Retinal pigment epithelial cell (primary cell): Measurements from ENCODE around the gene BLMH.

Experiments
- DNase-seq: peaks from one replicate; pipeline ENCODE4 v3.0.0-alpha.2; 2010; ENCODE audit warnings: low read depth
- H3K4me3 ChIP-seq: 2 replicates; pipeline ENCODE4 v1.5.1; 2011; ENCODE audit warnings: mild to moderate bottlenecking, low read length, control low read depth, moderate library complexity
- TF ChIP-seq, protein P1 (sequence below): conservative IDR thresholded peaks from 2 replicates; pipeline ENCODE4 v1.5.1; 2011; ENCODE audit warnings: low read depth, low read length, control low read depth, inconsistent platforms

Gene BLMH

DNA sequence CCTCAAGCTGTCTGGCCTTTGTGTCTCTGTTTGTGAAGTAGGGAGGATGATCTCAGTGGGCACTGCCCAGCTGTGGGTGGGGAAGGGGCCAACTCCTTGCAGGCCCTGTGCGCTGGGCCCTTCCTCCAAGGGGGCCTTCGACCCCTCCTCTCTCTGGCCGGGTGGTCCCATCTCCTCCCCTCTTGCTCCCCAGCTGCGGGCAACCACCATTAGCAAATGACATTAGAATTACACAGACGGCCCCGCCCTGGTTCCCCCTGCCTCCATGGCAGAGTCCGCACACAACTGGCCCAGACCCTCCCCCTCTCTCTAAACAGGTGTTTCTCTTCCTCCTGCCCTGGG is 53.8 kb downstream of the BLMH start:
- no peak for DNase-seq
- TF ChIP-seq, protein P1, sequence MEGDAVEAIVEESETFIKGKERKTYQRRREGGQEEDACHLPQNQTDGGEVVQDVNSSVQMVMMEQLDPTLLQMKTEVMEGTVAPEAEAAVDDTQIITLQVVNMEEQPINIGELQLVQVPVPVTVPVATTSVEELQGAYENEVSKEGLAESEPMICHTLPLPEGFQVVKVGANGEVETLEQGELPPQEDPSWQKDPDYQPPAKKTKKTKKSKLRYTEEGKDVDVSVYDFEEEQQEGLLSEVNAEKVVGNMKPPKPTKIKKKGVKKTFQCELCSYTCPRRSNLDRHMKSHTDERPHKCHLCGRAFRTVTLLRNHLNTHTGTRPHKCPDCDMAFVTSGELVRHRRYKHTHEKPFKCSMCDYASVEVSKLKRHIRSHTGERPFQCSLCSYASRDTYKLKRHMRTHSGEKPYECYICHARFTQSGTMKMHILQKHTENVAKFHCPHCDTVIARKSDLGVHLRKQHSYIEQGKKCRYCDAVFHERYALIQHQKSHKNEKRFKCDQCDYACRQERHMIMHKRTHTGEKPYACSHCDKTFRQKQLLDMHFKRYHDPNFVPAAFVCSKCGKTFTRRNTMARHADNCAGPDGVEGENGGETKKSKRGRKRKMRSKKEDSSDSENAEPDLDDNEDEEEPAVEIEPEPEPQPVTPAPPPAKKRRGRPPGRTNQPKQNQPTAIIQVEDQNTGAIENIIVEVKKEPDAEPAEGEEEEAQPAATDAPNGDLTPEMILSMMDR: no peak
- H3K4me3 ChIP-seq: no peak overlapping the region

DNA sequence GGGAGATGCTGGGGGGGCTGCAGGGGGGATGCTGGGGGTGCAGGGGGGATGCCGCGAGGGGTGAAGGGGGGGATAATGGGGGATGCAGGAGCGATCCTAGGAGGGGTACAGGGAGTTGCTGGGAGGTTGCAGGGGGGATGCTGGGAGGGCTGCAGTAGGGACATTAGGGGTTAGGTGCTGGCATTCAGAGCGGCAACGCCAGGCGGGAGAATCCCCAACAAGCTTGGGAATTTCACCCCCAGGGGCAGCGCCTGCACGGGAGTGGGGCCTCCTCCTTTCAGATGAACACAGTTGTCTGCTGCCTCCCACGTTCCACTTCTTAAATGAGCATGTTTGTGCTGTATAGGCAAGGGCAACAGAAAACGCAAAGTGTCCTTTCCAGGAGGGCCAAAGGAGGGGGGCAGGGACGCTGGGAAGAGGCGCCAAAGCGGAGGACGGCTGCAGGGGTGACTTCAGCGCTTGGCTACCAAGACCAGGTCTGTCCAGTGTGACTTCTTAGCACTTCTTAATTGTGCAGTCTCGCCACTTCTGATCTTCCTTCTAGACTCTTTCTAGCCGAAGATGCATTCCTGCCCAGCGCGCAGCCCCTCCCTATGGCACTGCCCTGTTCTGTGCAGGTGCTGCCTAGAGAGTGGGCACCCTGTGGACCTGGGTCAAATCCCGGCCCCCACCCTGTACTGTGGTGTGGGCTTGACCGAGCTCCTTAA is 54.3 kb downstream of the BLMH start:
- no peak overlapping the region for H3K4me3 ChIP-seq
- no peak for DNase-seq

DNA sequence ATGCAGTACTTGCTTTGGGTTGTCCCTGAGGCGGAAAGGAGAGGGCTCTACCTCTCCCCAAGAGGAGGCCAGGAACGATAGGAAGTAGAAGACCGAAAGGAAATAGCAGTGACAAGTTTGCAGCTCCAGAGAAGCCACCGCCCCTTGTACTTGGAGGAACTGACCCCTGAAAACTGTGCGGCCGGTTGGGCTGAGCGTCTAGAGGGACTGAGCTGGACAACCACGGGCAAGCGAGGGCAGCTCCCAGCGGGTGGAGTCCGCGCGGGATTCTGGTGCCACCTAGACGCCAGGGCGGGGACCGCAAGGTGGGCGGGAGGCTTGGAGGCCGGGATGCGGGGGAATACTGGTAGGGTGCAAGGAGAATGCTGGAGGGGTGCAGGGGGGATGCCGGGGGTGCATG is 55.0 kb downstream of the BLMH start:
- TF ChIP-seq, protein P1: peak; percentile 58
- no peak overlapping the region for H3K4me3 ChIP-seq
- peak; percentile 2 for DNase-seq

More for the DNA sequence above, 54.3 kb downstream of the BLMH start:
- TF ChIP-seq, protein P1: no peak

DNA sequence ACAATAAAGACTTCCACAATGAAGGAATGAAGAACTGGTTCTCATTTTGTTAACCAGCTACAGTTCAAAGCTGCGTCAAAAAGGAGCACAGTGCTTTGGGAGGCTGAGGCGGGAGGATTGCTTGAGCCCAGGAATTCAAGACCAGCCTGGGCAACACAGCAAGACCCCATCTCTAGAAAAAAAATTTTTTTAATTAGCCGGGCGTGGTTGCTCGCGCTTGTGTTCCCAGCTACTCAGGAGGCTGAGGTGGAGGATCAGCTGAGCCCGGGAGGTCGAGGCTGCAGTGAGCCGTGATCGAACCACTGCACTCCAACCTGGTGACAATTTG is 55.5 kb downstream of the BLMH start:
- no peak for DNase-seq
- TF ChIP-seq, protein P1: no peak
- H3K4me3 ChIP-seq: peak overlapping the region; percentile 42

DNA sequence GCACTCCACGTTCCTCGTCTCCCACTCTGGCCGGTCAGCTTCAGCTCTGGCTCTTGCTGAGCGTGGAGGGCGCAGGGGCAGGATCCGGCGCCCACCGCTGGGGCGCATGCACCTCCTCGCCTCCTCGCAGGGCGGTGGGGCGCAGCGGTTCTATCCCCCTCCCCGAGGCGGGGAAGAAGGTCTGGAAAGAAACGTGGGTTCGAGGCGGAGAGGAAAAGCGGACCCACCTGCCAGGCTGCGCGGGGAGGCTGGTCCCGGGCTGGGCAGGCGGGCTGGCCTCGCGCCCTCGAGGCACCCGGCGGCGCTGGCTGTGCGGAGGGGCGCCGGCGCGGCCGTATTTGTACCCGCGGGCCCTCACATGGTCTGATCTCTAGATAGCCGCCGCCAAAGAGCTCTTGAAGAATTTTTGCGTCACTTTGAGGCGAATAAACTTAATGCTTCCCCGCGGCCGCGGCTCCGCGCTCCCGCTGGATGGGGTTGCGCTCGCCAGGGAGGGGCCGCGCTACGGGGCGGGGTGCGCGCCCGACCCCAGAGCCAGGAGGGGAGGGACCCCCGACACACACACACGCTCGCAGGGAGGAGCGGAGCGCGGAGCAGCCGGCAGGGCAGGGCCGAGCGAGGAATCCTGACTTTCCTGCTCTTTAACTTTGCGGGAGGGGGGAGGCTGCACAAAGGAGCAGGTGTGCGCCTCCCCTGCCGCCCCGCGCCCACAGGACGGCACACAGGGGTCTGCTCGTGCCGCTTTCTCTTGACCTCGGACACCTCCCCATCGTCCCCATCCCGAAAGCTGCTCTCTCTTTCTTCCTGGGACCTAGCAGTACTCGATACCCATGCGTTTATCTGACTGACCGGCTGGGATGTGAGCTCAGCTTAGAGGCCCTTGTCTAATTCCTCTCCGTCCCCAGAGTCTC is 56.1 kb downstream of the BLMH start, which contains the start of gene SLC6A4:
TSS of gene SLC6A4 (minus strand) at position 312 of the 911 bp plus-strand sequence. CDS start 13,739 bp downstream, outside the sequence.
- DNase-seq: no peak
- peak within 1 kb of the TSS; percentile 42 for H3K4me3 ChIP-seq

DNA sequence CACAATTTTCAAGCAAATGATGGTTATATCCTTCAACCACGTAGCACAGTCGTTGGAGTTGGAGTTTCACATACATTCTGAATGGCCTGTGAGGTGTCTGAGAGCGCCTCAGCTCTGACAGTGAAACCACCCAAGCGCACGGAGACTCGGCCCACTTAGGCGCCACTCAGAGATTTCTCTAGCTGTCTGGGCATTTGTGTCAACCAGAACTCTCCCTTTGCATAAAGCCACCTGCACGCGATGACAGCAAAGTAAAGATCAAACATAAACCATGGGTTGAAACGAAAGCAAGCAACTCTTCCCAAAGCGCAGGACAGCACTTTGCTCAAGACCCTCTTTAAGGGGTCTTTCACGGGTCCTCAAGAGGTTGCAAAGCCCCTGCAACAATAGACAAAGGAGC is 56.8 kb downstream of the BLMH start:
- H3K4me3 ChIP-seq: no peak overlapping the region
- DNase-seq: no peak
- TF ChIP-seq, protein P1: no peak

More for the DNA sequence above, 56.1 kb downstream of the BLMH start, which contains the start of gene SLC6A4:
- TF ChIP-seq, protein P1: no peak
